ENCODE results near the gene SPNS3. TPM values are rescaled to one million over a fixed set of nuclear protein-coding genes. Genes with fewer than 3 reads are reported as not detected.

SPNS3 gene
- total and polyA plus RNA-seq, 2 of the 8 experiments (the other 6 are each of a cell fraction or from before 2014, with no cell fraction given): not detected

DNA sequence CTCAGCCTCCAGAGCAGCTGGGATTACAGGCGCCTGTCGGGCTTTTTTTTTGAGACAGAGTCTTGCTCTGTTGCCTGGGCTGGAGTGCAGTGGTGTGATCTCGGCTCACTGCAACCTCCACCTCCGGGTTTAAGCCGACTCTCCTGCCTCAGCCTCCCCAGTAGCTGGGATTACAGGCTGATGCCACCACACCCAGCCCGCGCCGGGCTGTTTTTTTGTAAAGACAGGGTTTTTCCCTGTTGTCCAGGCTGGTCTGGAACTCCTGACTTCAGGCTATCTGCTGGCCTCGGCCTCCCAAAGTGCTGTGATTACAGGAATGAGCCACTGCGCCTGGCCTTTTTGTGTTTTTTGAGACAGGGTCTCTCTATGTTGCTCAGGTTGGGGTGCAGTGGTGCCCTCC, 27.4 kb upstream of the SPNS3 start:
- H3K27me3 ChIP-seq (replicated peaks in 1 of 4; ENCODE audit: control insufficient read depth in 3 of 4, extremely low read depth in 1 of 4, insufficient read depth in 3 of 4, low read length in 3 of 4): no peaks in the 10 kb centered on the region
- H2AFZ ChIP-seq (ENCODE audit: low read length): no peak overlapping the region
- TF ChIP-seq RAD21 (IDR thresholded peaks at IDR 0.05 in 1 of 2, conservative IDR thresholded peaks at IDR 0.05 in 1 of 2; ENCODE audit: low read depth in 2 of 2, low read length in 2 of 2): peak in 1 of 2 experiments; percentile 25; a peak in 1 of 4 replicates
- no peak for TF ChIP-seq EZH2 (IDR thresholded peaks at IDR 0.05; ENCODE audit: low read depth, low read length, severe bottlenecking)
- H2BK15ac ChIP-seq (ENCODE audit: low read length): no peak overlapping the region
- no peak for FAIRE-seq
- no peak overlapping the region; the same call in 1 of the 2 replicates for H2BK12ac ChIP-seq (ENCODE audit: low read depth, low read length)
- no peak overlapping the region for H3K56ac ChIP-seq (replicated peaks; ENCODE audit: insufficient read length, low read depth, low read length)
- no peak overlapping the region for H3K14ac ChIP-seq (ENCODE audit: insufficient read length)
- no peak overlapping the region for H3K23ac ChIP-seq (ENCODE audit: insufficient read length)
- H4K8ac ChIP-seq (ENCODE audit: extremely low read depth, insufficient read depth, low read length): no peak overlapping the region; the same call in 1 of the 2 replicates
- no peaks in the 10 kb centered on the region for H3K79me2 ChIP-seq (ENCODE audit: control insufficient read depth in 1 of 2, insufficient read depth in 2 of 2, low read length in 2 of 2)
- no peak overlapping the region for H3K4me2 ChIP-seq (ENCODE audit: insufficient read depth in 1 of 2, low read depth in 2 of 2, low read length in 2 of 2)
- ChIA-PET CTCF (ENCODE audit: partially characterized antibody) (interaction anchor here (0.6 to 4.4 kb wide), 7 partner anchors 11 to 190 kb away, joined by 3 to 23 read pairs (median 7); no protein-coding TSS in a partner anchor), POLR2A (ENCODE audit: partially characterized antibody) (interaction anchor here (0.6 to 3.6 kb wide), 5 partner anchors 10 to 243 kb away, joined by 3 to 26 read pairs (median 4); partner anchors contain the start of gene UBE2G1)
- no peaks in the 10 kb centered on the region for H4K20me1 ChIP-seq (replicated peaks in 1 of 2; ENCODE audit: control insufficient read depth in 1 of 2, insufficient read depth in 2 of 2, low read length in 2 of 2)
- H3K4me3 ChIP-seq (ENCODE audit: extremely low read depth in 1 of 4, insufficient read depth in 2 of 4, low read depth in 3 of 4, low read length in 4 of 4): no peak overlapping the region
- no peaks in the 10 kb centered on the region for H3K9me3 ChIP-seq (ENCODE audit: insufficient read depth in 2 of 2, low read depth in 1 of 2, low read length in 1 of 2)
- H3K4ac ChIP-seq (replicated peaks; ENCODE audit: insufficient read length, low read depth, low read length): no peak overlapping the region
- no peak overlapping the region; the same call in 1 of the 2 replicates for H3K18ac ChIP-seq (ENCODE audit: extremely low read depth, low read length)
- H2BK5ac ChIP-seq (ENCODE audit: low read depth, low read length): 0 out of 2 replicates have a peak overlapping the region, but pooled peaks have one; percentile 0
- no peak overlapping the region for H2AK5ac ChIP-seq (ENCODE audit: low read depth, low read length)
- H3K27ac ChIP-seq (ENCODE audit: low read depth, low read length): no peak overlapping the region
- H2BK120ac ChIP-seq (replicated peaks; ENCODE audit: low read depth, low read length): no peak overlapping the region
- no peak overlapping the region for H2BK20ac ChIP-seq (ENCODE audit: low read length)
- no peaks in the 10 kb centered on the region for H3K23me2 ChIP-seq (ENCODE audit: low read depth, low read length)
- no peak overlapping the region for H4K5ac ChIP-seq (ENCODE audit: insufficient read length, low read depth, low read length)
- 95% methylated on average over 10 of the region's 10 CpGs; no CpG with 5 or more reads in 1 of the 2 experiments for WGBS, 2 experiments (ENCODE audit: extremely low coverage in 1 of 2, insufficient coverage in 1 of 2, insufficient read length in 1 of 2, insufficient replicate concordance in 2 of 2, low coverage in 1 of 2, low lambda C conversion rate in 2 of 2, missing lambda C conversion rate in 1 of 2)
- no peak for DNase-seq (ENCODE audit: low read depth in 1 of 2, low spot score in 2 of 2)
- H3K4me1 ChIP-seq (replicated peaks in 1 of 4; ENCODE audit: control insufficient read depth in 3 of 4, insufficient read depth in 4 of 4, low read length in 3 of 4): peaks cover 0 to 3% (median 1%) of the 10 kb centered on the region in 4 experiments; a peak in 1 of 7 replicates
- no peaks in the 10 kb centered on the region for H3K36me3 ChIP-seq (ENCODE audit: control insufficient read depth in 2 of 4, insufficient read depth in 4 of 4, low read length in 3 of 4)
- H3K9ac ChIP-seq (replicated peaks in 1 of 4; ENCODE audit: extremely low read depth in 1 of 4, low read depth in 3 of 4, low read length in 3 of 4): no peak overlapping the region
- no peak overlapping the region for H4K91ac ChIP-seq (replicated peaks; ENCODE audit: insufficient read length, low read length)
- no peaks in the 10 kb centered on the region for H3K79me1 ChIP-seq (ENCODE audit: low read depth, low read length)
